ENCODE data around the gene HNRNPA1.
"Not testable (repeated sequence)": the region's sequence is repeated elsewhere in the genome, so short reads cannot be mapped to it uniquely, and the experiment has no call there.

HNRNPA1 gene

GRCh38 chr12:54324617-54325441, 44.3 kb downstream of the HNRNPA1 start, which contains the start of gene COPZ1:
TSS of gene COPZ1 (plus strand) at chr12:54325131. CDS start at chr12:54325164, 33 bp downstream.
- Histone ChIP-seq H3K4me3 (ENCODE audit: low read depth in 1 of 2, low read length in 2 of 2) (peak within 1 kb of the TSS; percentile 67 to 72), H3K9ac (ENCODE audit: low read depth, low read length) (peak within 1 kb of the TSS; percentile 58), H3K4me1 (ENCODE audit: insufficient read depth, low read length) (peaks cover 19% of the 10 kb centered on the region), H3K4me2 (ENCODE audit: insufficient read depth, low read length) (peak within 1 kb of the TSS; percentile 90), H2AFZ (ENCODE audit: low read depth, low read length) (peak within 1 kb of the TSS; percentile 95), H3K36me3 (ENCODE audit: insufficient read depth, low read length) (peaks cover 3% of the 10 kb centered on the region; the same call in 1 of the 2 replicates), H4K20me1 (ENCODE audit: insufficient read depth, low read length) (no peaks in the 10 kb centered on the region), H3K79me2 (ENCODE audit: insufficient read depth, low read length) (peaks cover 38% of the 10 kb centered on the region), H3K27ac (ENCODE audit: low read length) (peak within 1 kb of the TSS; percentile 92), H3K27me3 (ENCODE audit: insufficient read depth, low read length, poor library complexity) (no peaks in the 10 kb centered on the region), H3K9me3 (ENCODE audit: insufficient read depth, low read length, severe bottlenecking) (no peaks in the 10 kb centered on the region)
- DNase-seq (peak; percentile 98), ATAC-seq (ENCODE audit: insufficient read depth, low read depth) (peak; percentile 97)
- TF ChIP-seq EZH2 (IDR thresholded peaks at IDR 0.05; ENCODE audit: borderline replicate concordance, low read depth, low read length, severe bottlenecking), result no peak
- peak; percentile 89 for TF ChIP-seq CTCF (IDR thresholded peaks at IDR 0.05; ENCODE audit: borderline replicate concordance, extremely low read depth, low read length, poor library complexity, severe bottlenecking)

- Histone ChIP-seq H3K27ac (ENCODE audit: low read length) (peak overlapping the region; percentile 58), H2AFZ (ENCODE audit: low read depth, low read length) (peak overlapping the region; percentile 81)
Measured at GRCh38 chr12:54325442-54326109, 45.0 kb downstream of the HNRNPA1 start.

DNA sequence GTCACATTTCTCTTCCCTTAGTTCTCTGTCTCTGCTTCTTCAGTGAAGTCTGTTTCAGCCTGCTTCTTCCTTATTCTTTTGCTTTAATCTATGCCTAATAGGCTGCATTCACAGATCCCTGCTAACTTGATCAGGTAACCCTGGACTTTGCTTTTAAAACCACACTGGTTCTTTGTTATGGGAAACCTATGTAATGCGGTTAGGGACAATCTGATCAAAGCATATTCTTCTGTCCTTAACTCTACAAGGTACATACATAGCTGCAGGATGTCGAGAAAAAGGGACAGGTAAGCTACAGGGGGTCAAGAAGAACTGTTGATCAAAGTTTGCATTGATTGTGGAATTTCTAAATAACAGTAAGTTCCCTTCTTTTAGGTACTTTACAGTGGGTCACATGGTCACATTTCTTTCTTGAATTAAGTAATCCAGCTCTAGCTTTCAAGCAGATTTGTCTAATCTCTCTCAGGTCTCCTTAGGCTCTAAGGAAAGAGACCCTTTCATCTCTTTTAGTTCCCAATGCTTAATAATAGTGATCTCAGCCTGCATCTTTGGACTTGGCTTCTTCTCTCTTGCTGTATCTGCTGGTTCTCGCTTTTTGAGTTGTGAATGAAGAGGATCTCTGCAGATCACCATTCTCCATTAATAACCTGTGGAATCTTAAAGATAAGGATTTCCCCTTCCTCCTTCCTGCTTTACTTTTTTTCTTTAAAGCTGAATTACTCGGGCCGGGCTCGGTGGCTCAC, 48.2 kb downstream of the HNRNPA1 start:
- H3K9me3 ChIP-seq (ENCODE audit: insufficient read depth, low read length, severe bottlenecking), result no peaks in the 10 kb centered on the region
- no peak overlapping the region for H3K27ac ChIP-seq (ENCODE audit: low read length)
- no peak overlapping the region for H3K9ac ChIP-seq (ENCODE audit: low read depth, low read length)
- no peak overlapping the region for H3K4me2 ChIP-seq (ENCODE audit: insufficient read depth, low read length)
- TF ChIP-seq CTCF (IDR thresholded peaks at IDR 0.05; ENCODE audit: borderline replicate concordance, extremely low read depth, low read length, poor library complexity, severe bottlenecking) (no peak), EZH2 (IDR thresholded peaks at IDR 0.05; ENCODE audit: borderline replicate concordance, low read depth, low read length, severe bottlenecking) (no peak)
- peaks cover 8% of the 10 kb centered on the region for H3K36me3 ChIP-seq (ENCODE audit: insufficient read depth, low read length)
- no peak overlapping the region for H2AFZ ChIP-seq (ENCODE audit: low read depth, low read length)
- no peaks in the 10 kb centered on the region for H3K27me3 ChIP-seq (ENCODE audit: insufficient read depth, low read length, poor library complexity)
- DNase-seq, result no peak
- H3K4me1 ChIP-seq (ENCODE audit: insufficient read depth, low read length), result peaks cover 19% of the 10 kb centered on the region
- peaks cover 72% of the 10 kb centered on the region for H3K79me2 ChIP-seq (ENCODE audit: insufficient read depth, low read length)
- H3K4me3 ChIP-seq (ENCODE audit: low read depth in 1 of 2, low read length in 2 of 2), result no peak overlapping the region
- ATAC-seq (ENCODE audit: insufficient read depth, low read depth), result no peak
- no peaks in the 10 kb centered on the region for H4K20me1 ChIP-seq (ENCODE audit: insufficient read depth, low read length)

More at GRCh38 chr12:54325442-54326109, 45.0 kb downstream of the HNRNPA1 start:
- H3K36me3 ChIP-seq (ENCODE audit: insufficient read depth, low read length); ATAC-seq (ENCODE audit: insufficient read depth, low read depth); H3K9me3 ChIP-seq (ENCODE audit: insufficient read depth, low read length, severe bottlenecking); DNase-seq; H4K20me1 ChIP-seq (ENCODE audit: insufficient read depth, low read length); H3K27me3 ChIP-seq (ENCODE audit: insufficient read depth, low read length, poor library complexity): not testable (repeated sequence)
- H3K9ac ChIP-seq (ENCODE audit: low read depth, low read length), result peak overlapping the region; percentile 56
- H3K4me3 ChIP-seq (ENCODE audit: low read depth in 1 of 2, low read length in 2 of 2), result peak overlapping the region; percentile 67 to 72
- H3K4me2 ChIP-seq (ENCODE audit: insufficient read depth, low read length), result peak overlapping the region; percentile 90
- peaks cover 45% of the 10 kb centered on the region for H3K79me2 ChIP-seq (ENCODE audit: insufficient read depth, low read length)
- peaks cover 19% of the 10 kb centered on the region for H3K4me1 ChIP-seq (ENCODE audit: insufficient read depth, low read length)
